Measurements from ENCODE around the gene SF3B1. TPM values are rescaled to one million over a fixed set of nuclear protein-coding genes. Genes with fewer than 3 reads are reported as not detected.

The SF3B1 gene
- total and polyA plus RNA-seq, 2 of the 13 experiments (the other 11 are each of a cell fraction or from before 2014, with no cell fraction given): 387 to 750 TPM

DNA sequence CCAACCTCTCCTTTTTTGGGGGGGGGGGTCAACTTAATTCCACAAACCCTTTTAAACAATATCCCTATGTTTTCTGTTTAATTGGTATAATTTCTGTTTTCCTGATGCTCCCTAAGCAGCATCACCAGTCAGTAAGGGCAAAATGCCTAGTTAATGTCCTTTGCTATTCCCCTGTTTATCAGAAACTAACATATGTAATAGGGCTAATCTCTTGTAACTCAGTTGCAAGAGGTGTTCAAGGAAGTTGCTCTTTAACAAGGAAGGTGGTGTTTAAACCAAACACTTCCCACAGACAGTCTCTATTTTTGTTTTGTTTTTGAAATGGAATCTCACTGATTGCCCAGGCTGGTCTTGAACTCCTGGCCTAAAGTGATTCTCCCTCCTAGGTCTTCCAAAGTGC is 12.0 kb upstream of the SF3B1 start (continued):
- no peak for TF ChIP-seq SIN3A (IDR thresholded peaks at IDR 0.05; ENCODE audit: borderline replicate concordance, low read depth, low read length)
- TF ChIP-seq MLXIP (CRISPR knock-in tag; IDR thresholded peaks at IDR 0.05; ENCODE audit: borderline replicate concordance): no peak
- no peak for TF ChIP-seq XRCC5 (optimal IDR thresholded peaks at IDR 0.05; ENCODE audit: low read length)
- no peak for TF ChIP-seq SAP130 (CRISPR knock-in tag; IDR thresholded peaks at IDR 0.05; ENCODE audit: low read depth)

- no peaks in the 10 kb centered on the region for H3K79me2 ChIP-seq (ENCODE audit: insufficient read depth, low read length)
- no TSS peak for BruUV-seq (replicated peaks)
- no peak overlapping the region for H2AFZ ChIP-seq (ENCODE audit: low read length)
- ChIA-PET CTCF (ENCODE audit: low intra/inter-chr PET ratio, low total read pairs) (no interaction called here), POLR2A (interaction anchor here (1.3 to 14.3 kb wide), 4 partner anchors 6 to 54 kb away, joined by 4 to 306 read pairs (median 14); partner anchors contain the start of genes COQ10B, HSPD1, HSPE1 and SF3B1)
- H4K20me1 ChIP-seq (ENCODE audit: insufficient read depth, low read length): no peaks in the 10 kb centered on the region
- no peaks in the 10 kb centered on the region for H3K9me3 ChIP-seq (ENCODE audit: low read length)
- FAIRE-seq (no peak), DNase-seq (ENCODE audit: low spot score) (no peak), ATAC-seq (no peak; the same call in 2 of the 3 replicates)
- H3K36me3 ChIP-seq (replicated peaks in 1 of 2; ENCODE audit: control insufficient read depth in 1 of 2, insufficient read depth in 2 of 2, low read length in 2 of 2): no peaks in the 10 kb centered on the region
- TF ChIP-seq ZNF597 (CRISPR knock-in tag; IDR thresholded peaks at IDR 0.05): no peak
- TF ChIP-seq ZNF234 (CRISPR knock-in tag; conservative IDR thresholded peaks at IDR 0.05): 0 out of 2 replicates have a peak, but pooled peaks have one; percentile 15
- intact Hi-C loops (cut with micrococcal nuclease; ENCODE audit: unreplicated experiment): no loop called here
- H3K27me3 ChIP-seq (ENCODE audit: control insufficient read depth in 1 of 2, insufficient read depth in 2 of 2, low read length in 2 of 2): no peaks in the 10 kb centered on the region
- WGBS (ENCODE audit: low lambda C conversion rate): 31% methylated on average over 1 of the region's 1 CpG
- no peak overlapping the region for H3K4me2 ChIP-seq (ENCODE audit: low read depth, low read length)
- no peak overlapping the region for H3K9ac ChIP-seq (ENCODE audit: insufficient read depth, low read depth, low read length)
- H3K27ac ChIP-seq (ENCODE audit: extremely low read length, insufficient read depth, low read length): no peak overlapping the region
- no peak overlapping the region for H3K4me3 ChIP-seq (replicated peaks in 1 of 3; ENCODE audit: insufficient read depth in 1 of 3, low read depth in 2 of 3, low read length in 3 of 3)
- H3K4me1 ChIP-seq (ENCODE audit: insufficient read depth, low read length): peaks cover 7% of the 10 kb centered on the region; the same call in 1 of the 2 replicates
- in situ Hi-C loops (cut with HindIII; ENCODE audit: extremely low pct_ligation_motif_present, low pct_unique_long_range_greater_than_20kb): no loop called here
These were observed 10.9 kb upstream of the SF3B1 start for GRCh38 chr2:197445746-197446145.
